GM12873 (cell line): ENCODE measurements around the gene ITGA2B.

ENCODE experiments used
- TF ChIP-seq, protein P1 (sequence below): IDR thresholded peaks from 2 replicates; pipeline ENCODE4 v1.5.1; 2012; ENCODE audit warnings: low read depth, mild to moderate bottlenecking, moderate library complexity, low read length, control low read depth; ENCODE audit not compliant: insufficient read depth; ENCODE audit errors: missing control alignments

Gene ITGA2B

DNA sequence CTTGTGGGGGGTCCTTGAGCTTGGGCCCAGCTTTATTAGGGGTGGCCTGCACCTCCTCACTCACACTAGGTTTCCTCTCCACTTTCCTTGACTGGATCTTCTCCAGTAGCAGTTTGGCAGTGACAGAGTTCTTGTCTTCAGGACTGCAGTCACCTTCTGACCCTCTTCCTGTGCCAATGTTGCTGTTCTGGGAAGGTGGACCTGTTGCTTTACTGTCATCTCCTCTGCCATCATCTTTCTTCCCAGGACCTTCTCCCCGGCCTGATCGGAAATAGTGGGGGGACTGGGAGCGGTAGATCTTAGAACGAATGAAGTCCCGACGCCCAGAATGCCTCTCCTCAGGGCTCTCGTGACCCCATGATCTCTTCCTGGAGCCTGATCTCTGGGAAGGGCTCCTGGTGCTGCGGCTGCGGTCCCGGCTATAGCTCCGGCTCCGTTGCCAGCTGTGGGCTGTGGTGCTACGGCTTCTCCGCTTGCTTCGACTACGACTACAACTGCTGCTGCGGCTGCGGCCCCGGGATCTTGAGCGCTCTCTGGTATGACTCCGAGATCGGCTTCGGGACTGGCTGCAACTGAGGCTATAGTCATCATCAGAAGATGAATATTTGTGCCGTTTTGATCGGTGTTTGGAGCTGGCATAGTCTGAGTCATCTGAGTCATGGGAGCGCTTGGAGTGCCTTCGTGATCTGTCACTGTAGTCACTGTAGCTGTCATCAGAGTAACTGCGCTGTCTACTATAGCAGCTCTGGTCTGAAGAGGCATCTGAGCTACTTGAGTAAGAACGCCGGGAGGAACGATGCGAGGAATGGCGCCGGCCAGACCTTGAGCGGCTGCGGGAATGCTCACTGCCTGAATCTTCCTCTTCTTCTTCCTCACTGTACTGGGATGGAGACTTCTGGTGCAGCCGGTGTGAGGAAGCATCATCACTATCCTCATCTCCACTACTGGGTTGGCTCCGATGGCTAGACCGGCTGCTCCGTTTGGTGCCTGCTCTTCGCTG lies 9.5 kb upstream of the ITGA2B start:
- TF ChIP-seq, protein P1, sequence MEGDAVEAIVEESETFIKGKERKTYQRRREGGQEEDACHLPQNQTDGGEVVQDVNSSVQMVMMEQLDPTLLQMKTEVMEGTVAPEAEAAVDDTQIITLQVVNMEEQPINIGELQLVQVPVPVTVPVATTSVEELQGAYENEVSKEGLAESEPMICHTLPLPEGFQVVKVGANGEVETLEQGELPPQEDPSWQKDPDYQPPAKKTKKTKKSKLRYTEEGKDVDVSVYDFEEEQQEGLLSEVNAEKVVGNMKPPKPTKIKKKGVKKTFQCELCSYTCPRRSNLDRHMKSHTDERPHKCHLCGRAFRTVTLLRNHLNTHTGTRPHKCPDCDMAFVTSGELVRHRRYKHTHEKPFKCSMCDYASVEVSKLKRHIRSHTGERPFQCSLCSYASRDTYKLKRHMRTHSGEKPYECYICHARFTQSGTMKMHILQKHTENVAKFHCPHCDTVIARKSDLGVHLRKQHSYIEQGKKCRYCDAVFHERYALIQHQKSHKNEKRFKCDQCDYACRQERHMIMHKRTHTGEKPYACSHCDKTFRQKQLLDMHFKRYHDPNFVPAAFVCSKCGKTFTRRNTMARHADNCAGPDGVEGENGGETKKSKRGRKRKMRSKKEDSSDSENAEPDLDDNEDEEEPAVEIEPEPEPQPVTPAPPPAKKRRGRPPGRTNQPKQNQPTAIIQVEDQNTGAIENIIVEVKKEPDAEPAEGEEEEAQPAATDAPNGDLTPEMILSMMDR: no peak

DNA sequence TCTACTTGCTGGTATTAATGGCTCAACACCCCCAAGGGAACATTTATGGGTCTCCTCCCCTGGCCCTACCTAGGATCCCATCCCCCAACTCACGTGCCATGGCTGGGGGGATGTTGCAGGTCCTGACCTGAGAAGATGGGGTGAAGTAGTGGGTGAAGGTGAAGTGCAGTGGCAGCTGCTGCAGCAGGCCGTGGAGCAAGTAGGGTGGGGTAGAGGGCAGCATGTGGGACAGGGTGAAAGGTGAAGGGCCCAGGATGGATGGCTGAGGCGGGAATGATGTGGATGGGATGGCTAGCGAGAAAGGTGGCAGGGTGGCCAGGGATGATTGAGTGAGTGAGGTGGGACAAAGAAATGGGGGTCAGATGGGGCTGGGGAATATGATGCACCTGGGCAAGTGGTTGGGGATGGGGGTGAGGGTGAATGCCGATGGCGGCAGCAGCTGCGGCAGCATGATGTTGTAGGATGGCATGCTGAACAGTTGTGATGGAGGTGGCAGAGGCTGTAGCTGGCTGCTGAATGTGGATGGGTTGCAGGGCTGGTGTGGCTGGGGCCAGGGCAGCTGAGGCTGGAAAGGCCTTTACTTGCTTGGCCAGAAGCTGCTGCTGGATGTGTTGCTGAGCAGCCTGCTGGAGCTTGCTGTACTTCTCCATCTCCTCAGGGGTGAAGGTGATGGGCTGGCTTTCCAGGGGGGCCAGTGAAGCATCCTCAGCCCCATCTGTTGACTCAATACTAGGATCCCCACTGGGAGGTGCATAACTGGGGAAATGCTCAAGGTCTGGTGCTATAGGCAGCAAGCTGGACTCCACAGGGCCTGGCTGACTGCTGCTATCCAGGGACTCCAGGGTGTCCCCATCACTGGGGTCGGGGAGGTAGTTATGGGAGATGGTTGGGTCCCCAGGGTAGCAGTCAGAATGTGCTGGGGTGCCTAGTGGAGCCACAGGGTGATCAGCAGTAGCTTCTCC lies 8.3 kb upstream of the ITGA2B start:
- TF ChIP-seq, protein P1: no peak

DNA sequence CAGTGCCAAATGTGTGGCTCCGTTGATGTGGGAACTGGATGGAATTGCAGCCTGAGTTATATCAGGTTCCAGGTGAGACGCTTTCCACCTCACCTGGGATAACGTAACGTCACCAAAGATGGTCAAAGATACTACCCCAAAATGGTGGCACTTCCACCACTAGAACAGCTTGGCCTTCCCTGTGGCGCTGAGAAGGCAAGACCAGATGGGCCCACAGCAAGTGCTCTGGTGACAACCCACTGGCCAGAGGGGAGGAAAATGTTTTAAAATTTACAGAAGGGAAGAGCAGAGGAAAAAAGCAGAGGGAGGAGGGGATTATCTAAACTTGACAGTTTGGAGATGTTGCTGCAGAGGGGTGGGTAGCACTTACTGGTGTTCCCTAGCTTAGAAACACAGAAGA lies 7.5 kb upstream of the ITGA2B start:
- TF ChIP-seq, protein P1: no peak

DNA sequence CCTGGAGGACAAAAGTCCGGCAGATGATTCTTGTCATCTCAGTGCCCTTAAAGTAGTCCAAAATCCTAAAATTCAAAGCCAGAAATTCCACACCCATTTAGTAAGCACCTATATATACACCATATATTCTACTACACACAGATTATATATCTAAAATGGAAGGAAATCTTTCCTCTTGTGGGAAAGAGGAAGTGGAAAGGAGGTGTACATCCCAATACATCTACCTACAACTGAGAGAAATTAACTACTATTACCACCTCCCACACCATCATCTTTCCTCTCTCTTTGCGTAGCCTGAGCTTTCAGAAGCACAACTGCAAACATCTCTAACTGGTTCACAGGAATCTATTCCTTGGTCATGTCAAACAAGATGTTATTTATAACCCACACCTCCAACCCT lies 5.4 kb upstream of the ITGA2B start:
- TF ChIP-seq, protein P1: no peak

DNA sequence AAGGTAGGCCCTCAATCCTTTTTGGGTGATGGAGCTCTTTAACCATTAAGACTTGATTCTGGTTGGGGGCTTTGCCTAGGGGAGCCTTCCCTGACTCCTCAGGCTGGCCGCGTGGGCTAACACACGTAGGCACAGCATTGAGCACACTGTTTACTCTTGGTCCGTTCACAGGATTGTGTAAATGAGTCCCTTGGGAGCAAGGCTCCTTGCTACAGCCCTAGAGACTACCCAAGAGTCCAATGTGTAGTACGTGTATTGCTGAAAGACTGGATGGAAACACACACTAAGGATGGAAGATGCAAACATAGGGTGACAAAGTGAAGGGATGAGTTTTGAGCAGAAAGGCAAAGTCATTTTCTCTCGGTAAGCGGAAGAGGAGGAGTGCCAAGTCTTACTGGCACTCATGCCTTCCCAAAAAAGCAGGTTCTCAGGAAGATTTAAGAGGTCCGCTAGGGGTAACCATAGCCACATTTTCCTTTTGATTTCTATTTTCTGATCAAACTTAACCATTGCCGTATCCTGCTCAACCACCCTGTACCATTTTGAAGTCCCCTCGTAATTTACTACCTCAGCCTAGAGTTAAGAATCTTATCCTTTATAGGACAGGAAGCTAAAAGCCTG lies 911 bp upstream of the ITGA2B start:
- TF ChIP-seq, protein P1: no peak

DNA sequence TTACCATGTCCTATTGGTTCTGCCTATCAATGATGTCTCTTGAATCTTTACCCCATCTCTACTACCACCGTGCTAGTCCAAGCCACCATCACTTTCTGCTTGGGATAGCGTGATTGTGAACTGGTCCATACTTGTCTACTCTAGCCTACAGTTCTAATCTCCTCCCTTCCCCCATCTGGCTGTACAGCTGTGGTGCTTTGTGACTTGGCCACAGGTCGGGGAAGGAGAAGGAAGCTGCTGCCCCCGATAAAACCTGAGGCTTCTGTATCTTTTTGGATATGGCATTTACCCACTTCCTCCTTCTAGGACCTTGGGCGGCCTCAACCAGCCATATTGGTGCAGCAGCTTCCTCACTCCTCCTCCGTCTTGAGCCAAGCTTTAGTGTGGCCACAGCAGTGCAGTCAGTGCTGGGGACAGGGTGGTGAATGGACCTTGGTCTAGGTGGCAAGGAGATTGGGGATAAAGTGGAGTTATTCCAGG lies 314 bp upstream of the ITGA2B start:
- TF ChIP-seq, protein P1: no peak
